HG03139 (cell line): Measurements from ENCODE around the gene BZW2.
"Not testable (repeated sequence)": the region's sequence is repeated elsewhere in the genome, so short reads cannot be mapped to it uniquely, and the experiment has no call there.

ENCODE experiments used
- ATAC-seq: cut with Tn5 transposase; IDR thresholded peaks from one replicate; pipeline ENCODE4 v1.9.1; 2021; ENCODE audit not compliant: unreplicated experiment

The BZW2 gene

DNA sequence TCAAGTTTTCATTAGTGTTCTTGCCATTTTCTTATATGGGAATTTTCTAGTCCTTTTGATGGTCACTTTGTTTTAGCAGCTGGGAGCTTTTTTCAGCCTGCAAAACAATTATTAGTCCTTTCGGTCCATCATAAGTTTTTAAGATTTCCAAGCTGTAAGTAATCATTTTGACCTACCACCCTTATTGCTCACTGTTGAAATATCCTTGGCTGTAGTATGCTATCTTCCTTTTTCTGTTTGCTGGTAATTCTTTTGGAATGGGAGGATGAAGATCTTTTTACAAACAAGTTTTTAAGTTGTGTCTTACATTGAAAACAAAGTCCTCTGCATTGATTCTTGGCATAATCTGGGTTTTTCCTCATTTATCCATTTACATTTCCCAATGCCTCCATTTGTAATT lies 24.0 kb downstream of the BZW2 start:
- no peak for ATAC-seq

DNA sequence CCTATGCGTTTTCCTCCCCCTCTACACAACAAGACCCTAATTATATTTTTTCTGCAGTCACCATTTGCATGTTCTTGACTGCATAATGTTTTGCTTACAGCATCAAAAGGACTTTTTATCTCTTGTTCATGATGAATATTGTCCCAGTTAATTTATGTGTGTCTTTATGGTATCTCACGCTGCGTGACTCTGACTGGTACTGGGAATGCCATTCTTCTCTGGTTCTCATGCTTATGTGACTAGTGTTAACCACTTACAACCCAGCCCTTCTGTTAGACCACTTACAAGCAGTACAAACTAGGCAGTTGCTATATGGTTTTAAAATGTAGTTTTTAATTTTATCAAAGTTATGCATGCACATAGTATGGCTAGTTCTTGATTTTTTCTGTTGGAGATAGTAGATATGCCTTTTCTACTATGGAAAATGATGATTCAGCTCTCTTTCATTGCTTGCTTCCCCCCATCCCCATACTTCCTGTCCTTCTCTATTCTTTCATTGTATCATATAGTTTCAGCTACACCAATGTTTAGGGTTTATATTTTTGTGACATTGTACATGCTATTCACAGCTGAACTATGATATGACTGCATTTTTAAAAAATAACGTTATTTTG lies 24.9 kb downstream of the BZW2 start:
- ATAC-seq, result no peak

DNA sequence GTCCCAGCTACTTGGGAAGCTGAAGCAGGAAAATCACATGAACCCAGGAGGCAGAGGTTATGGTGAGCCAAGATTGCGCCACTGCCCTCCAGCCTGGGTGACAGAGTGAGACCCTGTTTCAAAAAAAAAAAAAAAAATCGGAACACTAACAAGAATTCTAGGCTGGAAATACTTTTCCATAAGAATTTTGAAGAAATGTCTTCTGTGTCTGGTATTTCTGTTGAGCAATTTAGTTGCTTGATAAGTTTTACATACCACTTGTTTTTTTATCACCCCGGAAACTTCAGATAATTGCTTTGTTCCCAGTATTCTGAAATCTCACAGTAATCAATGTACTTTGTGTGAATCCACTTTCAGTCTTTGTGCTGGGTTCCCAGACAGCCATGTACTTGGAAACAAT lies 25.8 kb downstream of the BZW2 start:
- no peak for ATAC-seq

DNA sequence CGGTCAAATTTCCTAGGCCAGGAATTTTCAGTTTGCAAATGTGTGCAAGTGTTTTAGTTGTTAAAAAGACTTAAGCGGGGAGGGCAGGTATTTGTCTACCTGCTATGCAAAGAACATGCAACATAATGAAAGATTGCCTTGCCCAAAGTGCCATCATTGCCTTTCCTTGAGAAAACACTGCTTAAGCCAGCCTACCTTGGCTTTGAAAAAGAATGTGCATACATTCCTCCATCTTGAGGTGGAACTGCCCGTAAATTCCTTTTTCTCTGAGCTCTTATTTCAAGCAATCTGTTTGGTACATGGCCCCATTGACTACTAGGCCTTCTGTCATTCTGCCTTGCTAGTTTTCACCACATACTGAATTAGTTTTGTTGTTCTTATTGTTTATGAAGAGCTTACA lies 29.3 kb downstream of the BZW2 start:
- no peak for ATAC-seq

DNA sequence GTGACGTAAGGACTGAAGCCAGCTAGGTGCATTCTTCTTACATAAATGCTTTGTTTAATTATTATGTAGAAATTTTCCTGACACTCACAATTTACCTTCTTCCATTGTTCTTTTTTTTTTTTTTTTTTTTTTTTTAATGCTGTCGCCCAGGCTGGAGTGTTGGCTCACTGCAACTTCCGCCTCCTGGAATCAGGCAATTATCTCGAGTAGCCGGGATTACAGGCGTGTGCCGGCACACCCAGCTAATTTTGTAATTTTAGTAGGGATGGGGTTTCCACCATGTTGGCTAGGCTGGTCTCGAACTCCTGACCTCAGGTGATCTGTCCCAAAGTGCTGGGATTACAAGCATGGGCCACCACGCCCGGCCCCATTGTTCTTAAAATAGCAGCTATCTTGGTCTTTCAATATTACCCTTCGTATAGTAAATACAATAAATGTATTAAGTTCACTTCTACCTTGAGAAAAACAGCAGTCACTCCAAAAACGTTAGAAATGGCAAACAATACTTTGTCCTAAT lies 32.1 kb downstream of the BZW2 start:
- ATAC-seq, result no peak

DNA sequence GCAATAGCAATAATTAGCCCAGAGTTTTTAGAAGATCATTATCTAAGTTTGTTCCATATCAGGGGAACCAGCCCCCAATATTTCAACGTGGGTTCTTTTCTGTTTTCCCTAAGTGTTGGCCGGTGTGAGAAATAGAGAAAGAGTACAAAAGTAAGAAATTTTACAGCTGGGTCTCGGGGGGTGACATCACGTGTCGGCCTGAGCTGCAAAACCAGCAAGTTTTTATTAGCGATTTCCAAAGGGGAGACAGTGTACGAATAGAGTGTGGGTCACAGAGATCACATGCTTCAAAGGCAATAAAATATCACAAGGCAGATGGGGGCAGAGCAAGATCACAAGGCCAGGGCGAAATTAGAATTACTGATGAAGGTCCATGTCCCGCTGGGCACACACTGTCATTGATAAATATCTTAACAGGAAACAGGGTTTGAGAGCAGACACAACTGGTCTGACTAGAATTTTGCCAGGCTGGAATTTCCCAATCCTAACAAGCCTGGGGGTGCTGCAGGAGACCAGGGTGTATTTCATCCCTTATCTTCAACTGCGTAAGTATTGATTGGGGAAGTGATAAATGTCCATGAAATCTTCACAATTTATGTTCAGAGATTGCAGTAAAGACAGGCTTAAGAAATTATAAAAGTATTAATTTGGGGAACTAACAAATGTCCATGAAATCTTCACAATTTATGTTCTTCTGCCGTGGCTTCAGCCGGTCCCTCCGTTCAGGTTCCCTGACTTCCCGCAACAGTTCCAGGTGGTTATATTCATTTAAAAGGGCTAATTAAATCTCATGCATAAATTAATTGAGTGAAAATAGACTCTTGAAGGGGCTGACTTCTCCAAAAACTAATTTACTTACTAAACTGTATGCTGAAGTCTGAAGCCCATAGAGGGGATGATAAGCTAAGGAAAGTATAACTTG lies 32.9 kb downstream of the BZW2 start:
- not testable (repeated sequence) for ATAC-seq

DNA sequence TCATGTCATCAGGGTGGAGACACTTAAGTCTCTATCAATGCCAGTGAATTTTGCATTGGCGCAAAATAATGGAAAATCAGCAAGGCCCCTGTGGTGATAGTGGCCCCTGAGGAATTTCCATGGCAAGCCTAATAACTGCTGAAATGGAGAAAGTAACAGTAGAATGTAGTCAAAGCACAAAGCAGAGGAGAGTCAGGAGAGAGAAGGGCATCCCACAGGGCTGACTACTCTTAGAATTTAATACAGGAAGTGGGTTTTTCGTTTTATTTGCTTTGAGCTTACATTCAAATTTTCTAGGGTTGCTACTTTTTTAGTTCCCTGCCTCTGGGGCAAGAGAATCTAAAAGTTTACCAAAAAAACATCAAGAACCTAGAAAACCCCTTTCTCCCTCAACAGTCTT lies 39.0 kb downstream of the BZW2 start:
- ATAC-seq, result no peak

DNA sequence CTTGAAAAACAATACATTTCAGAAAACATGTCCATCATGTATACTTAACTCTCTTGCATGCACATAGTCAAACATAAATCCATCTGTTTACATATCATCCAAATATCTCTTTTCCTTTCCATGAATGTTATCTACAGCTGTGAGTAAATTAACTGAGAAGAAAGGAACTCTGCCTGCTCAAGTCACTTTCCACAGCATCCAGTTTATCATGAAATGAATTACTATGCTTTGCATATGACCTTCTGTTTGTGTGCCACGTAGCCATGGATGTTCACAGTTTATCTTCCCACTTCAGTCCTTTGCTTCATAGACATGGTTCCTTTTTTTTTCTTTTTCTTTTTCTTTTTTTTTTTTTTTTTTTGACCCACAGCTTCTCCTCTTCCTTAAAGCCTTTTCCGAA lies 39.6 kb downstream of the BZW2 start:
- no peak for ATAC-seq

DNA sequence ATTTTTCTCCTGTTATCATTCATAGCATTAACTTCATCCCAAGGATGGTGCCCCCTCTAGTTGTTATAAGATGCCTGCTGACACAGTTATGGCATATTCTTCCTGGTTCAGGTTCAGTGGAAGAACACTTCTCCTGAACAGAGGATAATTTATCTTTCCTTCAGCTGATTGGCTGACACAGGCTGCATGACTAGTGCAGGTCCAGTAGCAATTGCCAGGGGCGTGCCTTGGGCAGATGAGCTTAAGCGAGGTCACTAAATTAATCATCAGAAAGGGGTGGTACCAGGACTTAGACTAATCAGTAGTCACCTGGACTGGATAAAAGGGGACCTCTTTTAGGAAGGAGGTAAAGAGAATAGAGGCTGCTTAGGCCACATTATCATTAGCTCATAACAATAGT lies 42.3 kb downstream of the BZW2 start:
- no peak for ATAC-seq

DNA sequence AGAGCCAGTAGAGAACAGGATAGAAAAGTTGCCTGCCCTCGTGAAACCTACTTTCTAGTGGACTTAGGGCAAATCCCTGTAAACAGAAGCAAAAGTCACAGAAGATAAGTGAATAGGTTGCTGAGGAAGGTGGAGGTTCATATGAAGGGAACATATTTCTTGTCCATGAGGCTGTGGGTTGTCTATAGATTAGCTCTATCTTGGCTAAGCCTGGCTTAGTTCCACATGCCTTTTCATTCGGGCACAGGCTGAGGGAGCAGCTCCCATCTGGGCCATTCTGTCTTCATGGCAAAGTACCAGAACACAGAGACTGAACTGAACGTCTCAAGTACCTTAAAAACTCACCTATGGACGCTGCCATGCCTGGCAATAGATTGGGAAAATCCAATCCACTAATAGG lies 45.3 kb downstream of the BZW2 start:
- no peak for ATAC-seq

DNA sequence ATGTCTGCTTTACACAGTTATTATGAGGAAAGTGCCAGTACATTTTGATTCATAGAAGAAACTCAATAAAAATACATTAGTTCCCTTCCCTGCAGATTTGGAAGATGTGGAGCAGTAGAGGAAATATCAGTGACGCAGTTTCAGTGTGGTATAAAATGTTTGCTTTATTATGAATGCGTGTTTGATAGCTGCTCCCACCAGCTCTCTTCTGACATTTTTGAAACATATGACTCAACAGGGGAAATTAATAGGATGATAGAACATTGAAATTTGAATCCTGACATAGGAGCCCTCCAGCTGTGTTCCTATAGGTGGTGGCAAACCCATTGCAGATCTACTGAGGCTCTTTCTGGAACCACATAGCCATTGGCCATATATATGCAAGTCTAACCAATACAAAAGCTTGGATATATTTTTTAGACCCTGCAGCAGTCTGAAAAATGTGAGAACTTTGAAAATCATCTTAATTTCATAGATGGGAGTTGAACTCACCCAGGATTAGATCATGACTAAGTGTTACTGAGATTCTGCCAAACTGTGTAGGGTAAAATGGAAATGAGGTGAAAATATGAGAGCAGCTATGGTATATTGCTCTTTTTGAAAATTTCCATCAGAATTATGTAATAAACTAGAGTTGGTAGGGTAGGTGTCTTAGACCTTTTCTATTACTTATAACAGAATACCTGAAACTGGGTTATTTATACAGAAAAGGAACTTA lies 47.8 kb downstream of the BZW2 start:
- no peak for ATAC-seq

DNA sequence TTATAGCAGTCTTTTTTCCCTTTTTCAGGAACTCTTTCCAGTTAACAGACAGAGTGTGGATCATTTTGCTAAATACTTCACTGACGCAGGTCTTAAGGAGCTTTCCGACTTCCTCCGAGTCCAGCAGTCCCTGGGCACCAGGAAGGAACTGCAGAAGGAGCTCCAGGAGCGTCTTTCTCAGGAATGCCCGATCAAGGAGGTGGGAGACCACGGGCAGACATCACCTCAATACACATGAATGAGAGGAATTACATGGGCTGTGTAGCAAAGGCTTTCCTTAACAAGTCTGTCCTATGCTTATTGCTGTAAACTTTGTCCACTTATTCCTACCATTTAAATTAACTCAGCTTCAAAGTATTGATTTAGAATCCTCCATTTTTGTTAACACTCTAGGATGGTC lies 48.8 kb downstream of the BZW2 start:
- no peak for ATAC-seq

DNA sequence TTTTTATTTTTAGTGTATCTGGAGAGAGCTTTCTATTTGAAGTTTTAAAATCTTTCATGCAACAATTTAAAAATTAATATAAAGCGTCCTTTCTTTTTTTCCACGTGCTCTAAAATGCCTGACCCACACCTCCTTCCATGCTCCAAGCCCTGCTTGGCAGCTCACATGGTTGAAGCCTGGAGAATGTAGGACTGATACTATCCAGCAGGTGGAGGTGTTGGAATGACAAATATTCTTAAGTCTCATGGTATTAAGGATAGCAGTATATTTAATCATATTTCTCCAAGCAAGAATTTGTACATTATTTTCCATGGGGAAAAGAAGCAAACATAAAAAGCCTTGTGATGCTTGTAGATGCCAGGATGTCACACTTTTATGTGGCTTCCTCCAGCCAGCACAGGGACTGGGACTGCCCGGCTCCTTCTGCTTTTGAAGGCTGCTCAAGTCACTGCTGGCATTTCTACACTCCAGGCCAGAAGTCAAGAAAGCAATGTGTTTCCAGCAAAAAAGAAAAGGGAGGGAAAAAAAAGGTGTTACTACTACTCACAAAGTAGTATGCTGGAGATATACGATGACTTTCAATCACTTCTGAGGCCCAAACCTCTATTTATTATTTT lies 49.7 kb downstream of the BZW2 start:
- no peak for ATAC-seq

DNA sequence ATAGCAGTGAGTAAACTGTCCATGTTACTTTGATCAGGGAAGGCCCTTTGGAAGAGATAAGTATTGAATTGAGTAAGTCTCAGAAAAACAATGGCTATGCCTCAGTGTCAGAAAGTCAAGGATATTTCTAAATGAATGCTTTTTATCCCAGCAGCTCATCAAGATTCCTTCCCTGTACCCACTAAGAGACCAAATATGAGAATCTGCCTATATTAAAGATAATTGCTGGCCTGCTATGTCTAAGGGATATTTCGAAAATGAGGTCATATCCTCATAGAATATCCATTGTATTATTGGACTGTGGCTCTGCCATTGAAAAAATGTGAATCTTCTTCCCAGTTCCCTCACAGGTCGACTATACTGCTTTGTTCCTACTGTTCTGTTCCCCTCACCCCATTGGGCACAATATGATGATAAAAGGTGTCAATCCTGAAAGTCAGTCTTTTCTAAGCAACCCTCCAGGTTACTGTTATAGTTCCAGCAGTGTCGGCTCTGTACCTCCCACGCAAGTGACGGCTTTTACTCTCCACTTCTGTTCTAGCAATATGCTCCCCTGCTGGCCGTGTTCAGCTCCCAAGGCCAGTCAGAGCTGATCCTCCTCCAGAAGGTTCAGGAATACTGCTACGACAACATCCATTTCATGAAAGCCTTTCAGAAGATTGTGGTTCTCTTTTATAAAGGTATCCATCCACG lies 51.7 kb downstream of the BZW2 start:
- ATAC-seq, result no peak

DNA sequence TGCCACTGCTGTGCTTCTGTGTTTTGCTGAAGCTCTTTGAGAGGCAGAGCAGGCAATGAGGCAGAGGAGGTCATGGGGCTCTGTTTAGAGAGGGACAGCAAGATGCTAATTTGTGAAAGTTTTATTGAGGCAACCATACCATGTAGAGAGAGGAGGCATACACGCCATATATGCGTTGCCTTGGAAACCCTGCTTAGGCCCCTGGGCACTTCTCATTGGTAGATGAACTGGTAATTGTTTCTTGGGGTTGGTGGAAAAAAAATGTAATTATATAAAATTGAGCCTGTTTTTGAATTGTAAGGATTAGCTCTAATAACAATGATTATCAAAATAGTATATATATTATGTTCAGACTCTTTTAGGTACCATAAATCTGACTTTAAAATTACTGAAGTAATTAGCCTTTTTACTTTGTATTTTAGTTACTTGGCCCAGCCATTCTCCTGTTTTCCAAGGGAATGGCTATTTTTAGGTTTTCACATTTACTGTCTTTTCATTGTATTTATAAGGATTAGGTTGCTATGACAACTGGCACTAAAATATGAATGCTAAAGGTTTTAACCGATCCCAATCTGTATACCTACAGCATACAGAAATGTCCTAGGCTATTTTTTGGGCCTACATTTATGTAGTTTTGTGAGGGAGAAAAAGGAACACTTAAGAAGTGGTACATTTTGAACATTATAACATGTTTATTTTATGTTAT lies 52.4 kb downstream of the BZW2 start:
- ATAC-seq, result no peak

DNA sequence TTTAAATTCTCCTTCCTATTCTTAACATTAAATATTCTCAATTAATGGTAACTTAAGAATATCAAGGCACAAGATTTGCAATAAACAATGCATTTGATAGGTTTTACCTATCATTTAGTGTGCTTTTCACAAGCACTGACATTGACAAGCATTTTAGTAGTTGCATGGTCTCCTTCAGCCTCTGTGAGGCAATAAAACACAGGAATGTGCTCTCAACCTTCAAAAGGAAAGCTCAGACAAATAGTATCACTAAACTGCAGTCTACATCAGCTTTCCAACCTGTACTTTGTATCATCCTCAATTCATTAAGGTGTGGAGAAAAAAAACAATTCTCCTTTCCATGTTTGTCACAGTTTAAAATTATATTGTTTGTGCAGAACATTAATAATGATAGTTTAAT lies 56.5 kb downstream of the BZW2 start:
- ATAC-seq, result no peak

DNA sequence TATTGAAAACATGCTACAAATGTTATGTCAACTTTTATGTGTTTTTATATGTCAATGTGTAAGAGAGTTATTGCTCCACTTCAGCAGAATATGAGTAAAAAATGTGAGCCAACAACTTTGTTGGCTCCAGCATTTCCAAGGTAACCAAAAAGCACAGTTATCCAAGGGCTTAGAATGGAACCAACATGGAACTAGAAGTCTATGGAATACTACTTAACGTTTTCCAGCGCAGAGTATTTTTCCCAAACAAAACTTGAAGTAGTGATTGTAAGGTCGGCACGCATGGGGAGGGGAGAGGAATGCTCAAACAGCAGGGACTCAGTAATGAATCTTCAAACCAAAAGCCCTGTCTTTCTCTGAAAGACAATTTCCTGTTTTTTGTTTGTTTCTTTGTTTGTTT lies 62.5 kb downstream of the BZW2 start:
- no peak for ATAC-seq

DNA sequence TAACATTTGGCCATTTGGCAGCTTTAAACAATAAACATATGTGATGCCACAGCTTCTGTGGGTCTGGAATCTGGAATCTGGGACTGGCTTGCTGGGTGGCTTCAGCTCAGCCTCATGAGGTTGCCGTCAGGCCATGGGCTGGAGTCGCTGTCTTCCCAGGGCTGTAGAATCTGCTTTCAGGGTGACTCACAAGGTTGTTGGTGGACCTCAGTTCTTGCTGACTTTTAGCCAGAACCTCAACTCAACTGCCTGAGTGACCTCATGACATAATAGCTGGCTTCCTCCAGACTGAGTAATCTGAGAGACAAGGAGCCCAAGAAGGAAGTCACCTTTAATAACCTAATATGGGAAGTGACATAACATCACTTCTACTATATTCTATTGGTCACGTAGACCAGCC lies 63.0 kb downstream of the BZW2 start:
- ATAC-seq, result no peak

DNA sequence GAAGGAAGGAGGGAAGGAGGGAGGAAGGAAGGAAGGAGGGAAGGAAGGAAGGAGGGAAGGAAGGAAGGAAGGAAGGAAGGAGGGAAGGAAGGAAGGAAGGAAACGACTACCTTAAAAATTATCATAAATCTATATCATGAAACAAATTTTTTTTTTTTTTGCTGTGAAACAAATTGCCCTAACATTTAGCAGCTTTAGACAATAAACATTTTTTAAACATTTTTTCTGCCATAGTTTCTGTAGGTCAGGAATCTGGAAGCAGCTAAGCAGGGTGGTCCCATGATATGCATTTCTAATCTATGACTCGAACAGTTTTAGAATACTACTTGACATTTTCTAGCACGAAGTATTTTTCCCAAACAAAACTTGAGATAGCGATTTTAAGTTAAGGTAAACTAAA lies 64.7 kb downstream of the BZW2 start:
- no peak for ATAC-seq

DNA sequence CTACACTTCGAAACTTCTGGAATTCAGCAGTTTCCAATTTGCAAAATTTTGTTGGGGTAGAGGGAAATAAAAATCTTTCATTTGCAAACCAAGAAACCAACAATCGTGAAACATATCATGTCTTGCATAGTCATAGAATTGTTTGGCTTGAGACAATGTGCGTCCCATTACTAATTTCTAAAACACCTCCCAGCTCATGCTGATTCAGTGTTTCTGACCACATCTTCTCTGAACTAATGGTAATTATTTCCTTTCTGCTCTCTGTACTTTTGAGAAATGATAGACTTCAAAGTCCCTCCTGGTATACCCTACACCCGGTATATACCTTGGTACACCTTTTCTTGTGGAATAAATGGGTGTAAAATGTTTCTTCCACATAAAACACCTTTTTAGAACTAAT lies 65.7 kb downstream of the BZW2 start:
- ATAC-seq, result no peak
